Heart right ventricle (tissue), 16 donors: ENCODE measurements around the gene PTPRN2. TPM values are rescaled to one million over a fixed set of nuclear protein-coding genes. Genes with fewer than 3 reads are reported as not detected.

ENCODE experiments used
- ATAC-seq, 8 donors: fragments of 200-7000 bp; cut with Tn5 transposase; one replicate each; pipeline ENCODE4 v1.9.1; 2020; ENCODE audit warnings: mild to moderate bottlenecking in 8 of 8, moderate library complexity in 8 of 8, moderate number of reproducible peaks in 1 of 8
- DNase-seq, 2 donors: peaks; one replicate each; pipeline ENCODE4 v3.0.0-alpha.2; 2020
- H3K27ac ChIP-seq, 10 donors: fragments of 200-600 bp; sonication (generic) in 2 of 10; one replicate each; pipeline versions ENCODE4 v1.5.0 to v1.8.0; 2020 to 2022; ENCODE audit warnings: mild to moderate bottlenecking in 3 of 10
- H3K27me3 ChIP-seq, 7 donors: fragments of 200-600 bp; one replicate each; pipeline ENCODE4 v1.8.0; 2021 to 2022; ENCODE audit warnings: mild to moderate bottlenecking in 2 of 7
- H3K36me3 ChIP-seq, 9 donors: fragments of 200-600 bp; sonication (generic) in 1 of 9; one replicate each; pipeline versions ENCODE4 v1.5.0 to v1.8.0; 2020 to 2022; ENCODE audit warnings: mild to moderate bottlenecking in 2 of 9
- H3K4me1 ChIP-seq, 9 donors: fragments of 200-600 bp; sonication (generic) in 1 of 9; one replicate each; pipeline versions ENCODE4 v1.5.0 to v1.8.0; 2020 to 2022; ENCODE audit warnings: mild to moderate bottlenecking in 4 of 9
- H3K4me3 ChIP-seq, 10 donors: fragments of 200-600 bp; sonication (generic) in 2 of 10; one replicate each; pipeline versions ENCODE4 v1.5.0 to v1.8.0; 2020 to 2022; ENCODE audit warnings: mild to moderate bottlenecking in 7 of 10, moderate library complexity in 2 of 10
- H3K9me3 ChIP-seq, 11 donors: fragments of 200-600 bp in 10 of 11; sonication (generic) in 2 of 11; one replicate each; pipeline versions ENCODE4 v1.5.0 to v1.8.0; 2013 to 2022; ENCODE audit warnings: mild to moderate bottlenecking in 2 of 11, control low read depth in 1 of 11, moderate library complexity in 1 of 11
- CTCF ChIP-seq, 9 donors: fragments of 200-600 bp; sonication (generic) in 2 of 9; IDR thresholded peaks; one replicate each; pipeline versions ENCODE4 v1.5.0 to v1.8.0; 2021 to 2022; ENCODE audit warnings: antibody characterized with exemption in 9 of 9, mild to moderate bottlenecking in 5 of 9, moderate library complexity in 1 of 9
- WGBS, 2 donors: extraction: QIAGEN DNeasy Blood & Tissue Kit; methylation state at CpG; one replicate each; pipeline ENCODE4 v1.1.7; 2013; ENCODE audit warnings: inconsistent platforms in 1 of 2; 5-methylcytosine and 5-hydroxymethylcytosine counted together
- intact Hi-C, 10 donors: fragments of 100-400 bp; cut with DNase I; formaldehyde crosslinking; loops; one replicate each; pipeline versions ENCODE4 v1.11.1 to v1.14.2; 2022
- polyA plus RNA-seq, 2 donors: library from polyadenylated mRNA; stranded (reverse); fragments of 200-250 nt; gene quantifications; one replicate each; pipeline ENCODE4 v1.2.3, GENCODE V29; 2013
- total RNA-seq, 10 donors: library from RNA; stranded (reverse); fragmentation: NEBNext Ultra II Directional in 3 of 10; extraction: Animal tissue kit (Norgen Biotek cat#: 25700) in 3 of 10; gene quantifications; one replicate each; pipeline versions ENCODE4 v1.2.1 to v1.2.4, GENCODE V29; 2021 to 2023
- donor health status: Arrhythmogenic right ventricular cardiomyopathy.
- donor health status: ischemic (EF 13 %, LVEDD 7.1; RV severe dilation, severe dysfunction).
- donor health status: healthy with polysubstance abuse.
- donor health status: DM: no; HTN: yes; CAD: no.
- donor health status: DM: no; HTN: no; CAD: no.
- donor health status: ischemic (EF 25% LVEDD 6.9; RV normal size, moderate dysfunction).
- donor health status: ischemic (EF 25% LVEDD 5.7; RV mildly dilated, moderate dysfunction).
- donor health status: healthy.
- donor health status: DM: yes; HTN: yes; CAD: no.
- donor health status: Ischemic cardiomyopathy.
- donor health status: ischemic (EF 35%, LVEDD 5.7; RV mildly dilated, moderate dysfunction).
- donor health status: nonischemic (EF 11% LVEDD 7.7; RV severe dilation, severe dysfunction).
- donor health status: DM: yes; HTN: yes; CAD: no.
- donor health status: PGD.
- donor health status: ischemic (EF 29% LVEDD 5.4; RV normal size, mild dysfunction).
- donor health status: nonischemic (EF 23%, LVEDD 6.1; RV moderate dilation, normal function).

PTPRN2 gene
- total and polyA plus RNA-seq, 12 donors: 0.82 to 1.8 (median 1.3) TPM

- Histone ChIP-seq H3K36me3 (no peaks in the 10 kb centered on the region), H3K4me3 (no peak overlapping the region), H3K27ac (no peak overlapping the region), H3K9me3 (no peaks in the 10 kb centered on the region), H3K4me1 (no peaks in the 10 kb centered on the region), H3K27me3 (peaks cover 0 to 53% (median 15%) of the 10 kb centered on the region in 7 donors)
- ATAC-seq: no peak
- no peak for DNase-seq
- intact Hi-C loops: no loop called here
- 83% methylated on average over 28 of the region's 28 CpGs for WGBS, 2 donors
- no peak for TF ChIP-seq CTCF (IDR thresholded peaks at IDR 0.05)
These were observed 1066.4 kb downstream of the PTPRN2 start for GRCh38 chr7:157521061-157521731.

GRCh38 chr7:157520249-157520648 lies 1067.4 kb downstream of the PTPRN2 start:
- H3K4me1 ChIP-seq: no peaks in the 10 kb centered on the region
- DNase-seq (no peak), ATAC-seq (no peak)
- 71 to 78% methylated on average over 8 of the region's 8 CpGs for WGBS, 2 donors
- H3K27me3 ChIP-seq: peaks cover 0 to 63% (median 15%) of the 10 kb centered on the region in 7 donors
- no peaks in the 10 kb centered on the region for H3K9me3 ChIP-seq
- intact Hi-C loops: no loop called here
- no peaks in the 10 kb centered on the region for H3K36me3 ChIP-seq
- no peak overlapping the region for H3K4me3 ChIP-seq
- no peak for TF ChIP-seq CTCF (IDR thresholded peaks at IDR 0.05)
- H3K27ac ChIP-seq: no peak overlapping the region

- Histone ChIP-seq H3K9me3 (no peaks in the 10 kb centered on the region), H3K4me1 (no peaks in the 10 kb centered on the region), H3K27ac (no peak overlapping the region), H3K4me3 (no peak overlapping the region), H3K36me3 (no peaks in the 10 kb centered on the region), H3K27me3 (peaks cover 0 to 67% (median 19%) of the 10 kb centered on the region in 7 donors)
- WGBS, 2 donors: 60 to 63% methylated on average over 16 of the region's 16 CpGs
- no peak for ATAC-seq
- DNase-seq: no peak
- intact Hi-C loops: no loop called here
- no peak for TF ChIP-seq CTCF (IDR thresholded peaks at IDR 0.05)
These were observed 1067.8 kb downstream of the PTPRN2 start for GRCh38 chr7:157519798-157520244.

GRCh38 chr7:157519246-157519645 lies 1068.4 kb downstream of the PTPRN2 start:
- TF ChIP-seq CTCF (IDR thresholded peaks at IDR 0.05): no peak
- no peak for DNase-seq
- WGBS, 2 donors: 61% methylated on average over 10 of the region's 10 CpGs
- Histone ChIP-seq H3K36me3 (no peaks in the 10 kb centered on the region), H3K4me1 (no peaks in the 10 kb centered on the region), H3K27me3 (peaks cover 0 to 71% (median 24%) of the 10 kb centered on the region in 7 donors), H3K27ac (no peak overlapping the region), H3K4me3 (no peak overlapping the region), H3K9me3 (no peaks in the 10 kb centered on the region)
- intact Hi-C loops: no loop called here
- ATAC-seq: no peak
